Astrocyte of the spinal cord (primary cell): ENCODE data around the gene CSTB.
A peak's percentile ranks its signal among the peaks of the same experiment; 100 is the strongest.

Source experiments
- DNase-seq: peaks from one replicate; pipeline ENCODE4 v3.0.0; 2011; ENCODE audit warnings: low read depth, low spot score
- H3K4me3 ChIP-seq: 2 replicates; pipeline ENCODE4 v1.5.1; 2011; ENCODE audit warnings: low read depth, mild to moderate bottlenecking, low read length, moderate library complexity
- CTCF ChIP-seq: IDR thresholded peaks from 2 replicates; pipeline ENCODE4 v1.5.1; 2012; ENCODE audit warnings: low read depth, mild to moderate bottlenecking, low read length, inconsistent platforms
- in situ Hi-C: cut with HindIII; loops from 2 replicates; pipeline ENCODE4 v1.10.0; 2017; ENCODE audit warnings: low sequenced_read_pairs

Gene CSTB

DNA sequence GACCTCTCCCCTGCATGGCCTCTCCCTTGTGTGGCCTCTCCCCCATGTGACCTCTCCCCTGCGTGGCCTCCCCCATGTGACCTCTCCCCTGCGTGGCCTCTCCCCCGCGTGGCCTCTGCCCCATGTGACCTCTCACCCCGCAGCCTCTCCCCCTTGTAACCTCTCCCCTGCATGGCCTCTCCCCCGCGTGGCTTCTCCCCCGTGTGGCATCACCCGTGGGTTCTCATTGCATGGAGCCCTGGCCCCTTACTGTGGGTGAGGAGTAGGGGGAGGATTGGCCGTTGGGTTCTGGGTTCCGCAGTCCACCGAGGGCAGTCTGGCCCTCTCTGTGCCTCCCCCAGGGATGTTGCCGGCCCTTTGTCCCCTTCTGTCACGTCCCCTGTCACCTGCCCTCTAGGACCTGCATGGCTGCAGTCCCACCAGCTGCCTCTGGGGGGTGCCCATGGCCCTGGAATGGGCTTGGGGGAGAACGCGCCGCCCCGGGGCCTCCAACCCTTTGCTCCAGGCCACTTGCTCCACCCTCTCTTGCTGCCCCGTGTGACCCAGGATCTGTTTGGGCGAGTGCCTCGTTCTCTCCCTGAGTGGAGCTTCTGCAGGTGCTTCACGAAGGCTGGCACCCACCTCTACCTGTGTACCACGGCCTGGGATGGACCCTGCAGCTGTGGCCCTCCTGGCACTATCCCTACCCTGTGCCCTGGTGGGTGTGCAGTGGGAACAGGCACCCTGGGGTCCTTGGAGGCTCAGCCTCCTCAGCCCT lies 34.6 kb upstream of the CSTB start:
- in situ Hi-C loops = no loop called here
- no peak overlapping the region for H3K4me3 ChIP-seq
- peak; percentile 98 for TF ChIP-seq CTCF
- peak; percentile 57 for DNase-seq

DNA sequence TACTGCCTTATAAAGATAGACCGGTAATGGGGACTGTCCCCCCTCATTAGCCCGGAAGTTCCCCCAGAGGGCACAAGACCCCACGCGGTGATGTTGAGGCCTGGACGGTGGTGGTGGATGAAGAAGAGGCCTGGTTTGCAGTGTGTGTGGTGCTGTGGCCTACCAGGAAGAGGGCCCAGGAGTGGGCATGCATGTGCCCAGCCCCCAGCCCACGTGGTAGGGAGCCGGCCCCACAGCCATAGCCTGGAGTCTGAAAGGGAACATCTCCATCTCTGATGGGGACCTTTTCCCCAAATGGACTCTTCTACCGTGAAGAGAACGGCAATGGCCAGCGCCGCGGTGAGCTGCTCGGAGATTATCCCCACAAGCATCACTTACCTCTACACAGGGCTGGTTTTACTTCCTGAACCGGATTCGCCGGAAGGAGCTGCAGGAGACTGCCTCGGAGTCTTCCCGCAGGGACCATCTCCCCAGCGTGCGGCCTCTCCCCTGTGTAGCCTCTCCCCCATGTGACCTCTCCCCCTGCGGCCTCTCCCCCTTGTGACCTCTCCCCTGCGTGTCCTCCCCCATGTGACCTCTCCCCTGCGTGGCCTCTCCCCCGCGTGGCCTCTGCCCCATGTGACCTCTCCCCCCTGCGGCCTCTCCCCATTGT lies 33.9 kb upstream of the CSTB start:
- TF ChIP-seq CTCF = no peak
- no peak overlapping the region for H3K4me3 ChIP-seq
- DNase-seq = no peak
- in situ Hi-C loops = no loop called here

GRCh38 chr21:43809346-43809799 lies 33.3 kb upstream of the CSTB start:
- H3K4me3 ChIP-seq = no peak overlapping the region
- DNase-seq = no peak
- in situ Hi-C loops = no loop called here
- no peak for TF ChIP-seq CTCF

DNA sequence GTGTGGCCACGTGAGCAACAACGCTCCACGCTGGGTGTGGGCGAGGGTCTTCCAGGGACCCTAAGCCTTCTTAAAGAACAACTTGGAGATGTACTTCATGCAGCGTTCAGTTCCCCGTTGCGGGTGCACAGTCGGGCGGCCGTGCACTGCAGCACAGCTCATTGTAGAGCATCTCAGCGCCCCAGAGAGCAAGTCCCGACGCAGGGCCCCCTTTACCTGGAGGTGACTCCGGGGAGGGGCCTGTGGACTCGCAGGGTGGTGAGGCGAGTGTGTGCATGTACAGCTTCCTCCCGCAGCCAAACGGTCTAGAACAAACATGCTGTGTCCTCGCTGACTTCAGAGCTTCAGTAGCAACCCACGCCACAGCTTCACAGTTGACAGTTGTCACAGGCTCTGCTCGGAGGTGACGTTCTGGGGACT lies 32.7 kb upstream of the CSTB start:
- H3K4me3 ChIP-seq = no peak overlapping the region
- DNase-seq = no peak
- TF ChIP-seq CTCF = no peak
- in situ Hi-C loops = no loop called here

GRCh38 chr21:43808367-43808766 lies 32.3 kb upstream of the CSTB start:
- no peak for TF ChIP-seq CTCF
- in situ Hi-C loops = no loop called here
- H3K4me3 ChIP-seq = no peak overlapping the region
- no peak for DNase-seq

GRCh38 chr21:43806017-43806710 lies 30.1 kb upstream of the CSTB start:
- H3K4me3 ChIP-seq = no peak overlapping the region
- in situ Hi-C loops = no loop called here
- DNase-seq = no peak
- no peak for TF ChIP-seq CTCF
